DMS153 treated with DMSO at 0.1 percent for 48 hours (cell line): ENCODE measurements around the gene MTUS2.
"Not testable (repeated sequence)": the region's sequence is repeated elsewhere in the genome, so short reads cannot be mapped to it uniquely, and the experiment has no call there.

Source experiments
- DNase-seq: peaks from one replicate; lab custom pipeline; 2025; ENCODE audit not compliant: unreplicated experiment; lab: John Stamatoyannopoulos, UW

MTUS2 gene

DNA sequence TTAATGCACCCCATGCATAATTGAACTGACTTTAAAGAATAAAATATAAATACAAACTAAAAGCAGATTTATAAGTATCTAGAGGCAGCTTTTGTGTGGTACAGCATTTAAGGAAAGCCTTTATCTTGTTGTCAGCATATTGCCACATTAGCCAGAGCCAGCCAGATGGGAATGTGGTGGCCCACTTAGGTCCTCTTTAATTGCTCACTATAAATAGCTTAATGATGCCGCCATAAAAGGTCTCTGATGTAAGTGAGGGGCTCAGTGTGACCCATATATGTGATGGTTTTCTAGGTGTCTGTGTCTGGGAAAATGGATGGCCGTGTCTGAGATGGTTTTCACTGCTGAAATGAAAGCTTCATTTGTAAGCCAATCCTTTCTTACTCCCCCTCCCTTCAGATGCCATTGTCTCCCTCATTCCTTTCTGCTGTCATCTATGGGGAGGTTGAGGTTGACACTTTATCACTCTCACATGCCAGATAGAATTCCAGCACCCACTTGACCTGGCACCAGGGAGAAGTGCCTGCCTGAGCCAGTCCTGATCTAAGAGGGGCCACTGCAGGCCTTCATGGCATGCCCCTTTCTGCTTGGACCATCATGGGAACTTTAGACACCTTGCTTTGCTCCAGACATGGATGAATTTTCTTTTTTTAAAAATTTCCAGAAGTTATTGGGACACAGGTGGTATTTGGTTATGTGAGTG, 135.3 kb downstream of the MTUS2 start:
- no peak for DNase-seq

DNA sequence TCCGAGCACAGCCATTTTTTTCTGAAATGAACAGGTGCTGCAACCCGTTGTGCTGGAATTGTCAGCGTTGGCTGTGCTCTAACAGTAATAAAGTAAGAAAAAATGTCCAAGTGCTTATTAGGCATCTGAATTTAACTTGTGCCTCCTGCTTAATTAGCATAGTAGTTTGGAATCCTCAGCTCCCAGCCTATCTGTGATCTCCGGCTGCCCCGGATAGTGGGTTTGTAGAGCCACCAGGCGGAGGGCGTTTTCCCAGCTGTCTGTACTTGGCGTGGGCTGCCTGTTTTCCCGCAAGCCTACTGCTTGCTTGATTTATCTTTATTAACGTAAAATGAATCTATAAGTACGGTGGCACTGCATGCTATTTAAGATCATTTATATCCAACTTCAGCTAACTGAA, 137.9 kb downstream of the MTUS2 start:
- DNase-seq = no peak

DNA sequence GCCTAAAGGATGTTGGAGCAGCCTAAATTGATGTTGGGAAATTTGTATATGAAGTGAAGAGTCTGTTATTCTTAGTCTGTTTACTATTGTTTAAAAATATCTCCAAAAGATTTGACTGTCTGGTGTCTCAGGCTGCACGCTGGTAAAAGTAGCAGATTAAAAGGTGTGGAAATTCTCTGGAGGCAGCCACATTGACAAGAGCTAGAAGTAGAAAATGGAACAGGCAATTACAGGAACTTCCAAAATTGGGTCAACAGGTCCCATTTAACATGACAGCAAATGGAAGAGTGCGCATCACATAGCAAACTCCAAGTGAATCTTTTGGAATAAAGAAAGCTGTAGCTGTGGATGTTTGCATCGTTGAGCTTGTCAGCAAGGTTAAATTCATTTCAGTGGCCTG, 138.3 kb downstream of the MTUS2 start:
- DNase-seq = no peak

DNA sequence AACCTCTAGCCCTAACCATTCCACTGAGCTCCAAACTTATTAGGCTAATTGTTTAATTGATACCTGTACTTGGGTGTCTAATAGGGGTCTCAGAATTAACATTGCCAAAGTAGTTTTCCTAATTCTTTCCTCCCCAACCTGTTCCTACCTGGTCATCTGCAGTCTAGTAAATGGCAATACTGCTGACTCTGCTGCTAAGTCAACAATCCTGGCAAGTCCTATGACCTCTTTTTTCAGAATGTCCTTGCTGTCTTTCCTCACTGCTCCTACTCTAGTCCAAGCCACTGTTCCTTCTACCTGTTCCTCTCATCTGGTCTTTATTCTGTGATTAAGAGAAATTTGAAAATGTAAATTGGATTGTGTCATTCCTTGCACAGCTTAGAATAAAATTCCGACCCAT, 143.9 kb downstream of the MTUS2 start:
- DNase-seq = no peak

DNA sequence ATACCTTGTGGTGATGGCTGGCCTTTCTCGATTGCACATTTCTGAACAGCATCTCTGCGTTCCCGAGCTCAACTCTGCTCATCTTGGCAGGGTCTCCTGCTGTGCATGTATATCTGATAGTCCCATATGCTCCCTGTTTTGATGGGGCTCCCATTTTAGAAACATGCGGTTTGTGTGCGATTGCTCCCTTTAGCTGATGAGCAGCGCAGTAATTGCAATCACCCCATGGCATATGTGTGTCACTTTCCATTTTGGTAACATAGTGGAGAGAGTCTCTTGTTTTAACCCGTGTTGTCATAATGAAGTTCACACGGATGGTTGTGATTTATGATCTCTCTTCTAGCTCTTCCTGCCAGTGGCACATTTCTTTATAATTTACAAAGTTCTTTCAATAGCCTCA, 144.7 kb downstream of the MTUS2 start:
- no peak for DNase-seq

DNA sequence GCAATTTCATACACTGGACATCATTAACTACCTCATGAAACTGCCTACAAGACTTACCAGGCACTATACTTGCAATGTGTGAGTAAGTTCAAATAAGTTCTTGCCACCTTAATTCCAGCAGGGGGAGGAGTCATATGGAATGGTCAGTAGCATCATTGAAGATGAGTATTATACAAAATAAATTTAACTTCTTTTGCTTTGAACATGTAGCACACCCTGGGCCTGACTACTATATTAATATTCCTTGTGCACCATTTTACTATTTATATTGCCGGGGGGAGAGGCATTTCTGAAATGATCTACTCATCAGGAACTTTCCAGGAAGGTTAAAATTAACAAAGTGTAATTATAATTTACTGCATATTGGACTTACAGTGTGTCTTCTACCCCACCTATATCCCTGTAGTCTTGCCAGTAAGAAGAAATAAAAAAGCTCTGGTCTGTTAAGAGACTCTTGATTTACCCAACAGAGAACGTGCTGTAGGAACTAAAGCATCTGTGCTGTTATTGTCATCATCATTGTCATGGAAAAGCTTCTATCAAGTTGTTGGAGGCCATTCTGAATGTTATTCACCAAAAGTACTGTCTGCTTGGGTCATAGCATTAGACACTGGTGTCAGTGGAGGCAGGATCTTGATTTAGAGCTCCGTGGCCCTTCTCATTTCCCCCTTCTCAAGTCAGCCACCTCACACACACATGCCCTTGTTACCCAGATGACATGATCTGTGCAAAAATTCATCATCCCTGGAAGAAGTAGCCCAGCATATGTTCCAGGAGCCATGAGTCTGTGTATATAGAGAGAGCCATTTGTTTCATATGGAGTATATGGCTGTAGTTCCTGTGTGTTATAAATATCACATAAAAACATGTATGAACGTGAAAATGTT, 147.1 kb downstream of the MTUS2 start:
- DNase-seq = no peak

DNA sequence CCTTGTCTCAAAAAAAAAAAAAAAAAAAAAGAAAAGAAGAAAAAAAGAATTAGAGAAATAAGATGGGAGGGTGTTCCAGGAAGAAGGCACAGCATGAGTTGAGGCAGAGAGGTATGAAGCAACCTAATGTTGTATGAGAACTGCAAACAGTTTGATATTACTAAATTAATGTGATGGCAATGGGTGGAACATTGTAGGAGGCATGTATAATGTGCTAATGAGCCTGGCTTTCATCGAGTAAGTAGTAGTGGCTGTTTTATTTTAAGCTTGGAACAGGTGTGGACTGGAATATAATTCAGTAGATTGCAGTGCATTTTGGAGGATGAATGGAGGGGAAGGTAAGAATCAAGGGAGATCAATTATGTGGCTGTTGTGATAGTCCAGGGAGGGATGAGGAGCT, 156.1 kb downstream of the MTUS2 start:
- no peak for DNase-seq

DNA sequence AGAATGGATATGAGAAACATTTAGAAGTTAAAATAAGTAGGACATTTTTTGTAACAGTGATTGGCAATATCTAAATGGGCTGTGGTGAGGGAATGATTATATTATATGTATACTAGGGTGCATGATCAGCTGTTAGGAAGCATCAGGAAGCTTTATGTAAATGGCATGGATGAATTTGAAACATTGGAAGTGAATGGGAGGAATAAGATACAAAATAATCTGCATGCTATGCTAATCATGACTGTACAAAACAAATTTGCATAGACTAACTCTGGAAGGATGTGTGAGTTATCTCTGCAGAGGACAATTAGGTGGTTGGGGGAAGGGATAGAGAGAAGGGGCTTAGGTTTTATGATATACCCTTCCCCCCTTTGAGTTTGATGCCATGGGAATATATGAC, 156.5 kb downstream of the MTUS2 start:
- no peak for DNase-seq

DNA sequence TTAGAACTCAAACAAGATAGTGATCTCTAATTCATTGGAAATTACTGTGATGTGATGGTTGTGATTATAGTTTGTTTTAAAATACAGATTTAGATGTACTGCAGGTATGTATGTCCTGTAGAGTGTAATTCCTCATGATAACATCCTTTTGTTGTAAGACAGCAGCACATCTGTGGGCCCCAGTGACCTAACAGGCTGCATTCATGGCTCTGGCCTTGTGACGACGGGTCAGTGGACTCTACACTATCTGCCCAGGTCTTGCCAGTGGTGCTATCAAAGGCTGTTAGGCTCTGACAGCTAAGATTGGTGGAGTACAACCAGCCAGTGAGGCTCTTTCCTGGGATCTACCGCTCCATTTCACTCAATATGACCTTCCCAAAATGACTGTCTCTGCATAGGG, 158.4 kb downstream of the MTUS2 start:
- DNase-seq = no peak

DNA sequence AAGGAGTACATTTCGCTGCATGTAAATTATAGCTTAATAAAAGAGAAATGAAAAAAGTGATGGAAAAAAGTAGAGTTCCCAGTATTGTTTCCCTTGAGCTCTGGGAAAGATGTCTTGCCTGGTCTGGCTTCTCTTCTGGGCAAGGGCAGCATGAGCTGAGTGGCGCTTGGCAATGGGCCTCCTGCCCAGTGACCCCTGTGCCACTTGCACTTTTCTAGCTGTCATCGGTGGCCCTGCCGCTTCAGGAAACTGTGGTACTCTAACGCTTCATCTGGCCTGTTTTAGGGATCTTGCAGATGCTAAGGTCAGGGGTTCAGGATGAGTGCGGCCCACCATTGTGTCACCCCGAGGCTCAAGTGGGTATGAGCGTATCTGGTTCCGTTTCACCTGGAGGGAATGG, 161.4 kb downstream of the MTUS2 start:
- no peak for DNase-seq

DNA sequence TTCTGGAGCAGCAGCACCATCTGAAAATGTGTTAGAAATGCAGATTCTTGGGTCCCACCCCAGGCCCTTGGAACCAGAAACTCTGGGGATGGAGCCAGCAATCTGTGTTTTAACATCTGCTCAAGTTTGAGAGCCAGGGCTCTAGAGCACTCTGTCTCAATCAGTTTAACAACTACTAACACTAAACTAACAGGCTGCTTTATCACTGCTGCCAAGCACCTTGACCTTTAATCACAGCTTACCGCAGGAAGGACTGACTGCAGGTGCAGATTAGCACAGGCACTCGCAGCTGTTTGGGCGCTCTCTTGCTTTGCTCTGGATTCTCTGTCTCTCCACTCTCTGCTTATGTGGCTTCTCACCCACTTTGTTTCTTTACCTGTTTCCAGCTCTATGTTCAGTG, 163.5 kb downstream of the MTUS2 start:
- no peak for DNase-seq

DNA sequence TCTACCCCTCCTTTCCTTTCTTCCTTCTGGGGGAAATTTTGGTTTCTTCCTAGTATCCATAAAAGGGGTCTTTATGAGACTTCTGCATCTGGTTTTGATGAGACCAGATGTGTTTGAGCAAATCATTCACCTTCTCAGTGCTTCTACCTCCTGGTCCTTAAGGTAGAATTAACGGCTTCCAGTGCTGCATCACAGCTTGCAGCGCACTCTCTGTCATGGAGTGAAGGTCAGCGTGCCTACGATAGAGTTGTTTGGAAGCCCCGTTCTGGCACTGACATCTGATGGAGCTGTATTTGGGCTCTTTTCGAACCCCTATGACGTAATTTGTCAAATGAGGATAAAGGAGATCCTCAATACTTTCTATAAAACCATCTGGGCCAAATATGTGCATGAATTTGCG, 164.2 kb downstream of the MTUS2 start:
- DNase-seq = no peak

DNA sequence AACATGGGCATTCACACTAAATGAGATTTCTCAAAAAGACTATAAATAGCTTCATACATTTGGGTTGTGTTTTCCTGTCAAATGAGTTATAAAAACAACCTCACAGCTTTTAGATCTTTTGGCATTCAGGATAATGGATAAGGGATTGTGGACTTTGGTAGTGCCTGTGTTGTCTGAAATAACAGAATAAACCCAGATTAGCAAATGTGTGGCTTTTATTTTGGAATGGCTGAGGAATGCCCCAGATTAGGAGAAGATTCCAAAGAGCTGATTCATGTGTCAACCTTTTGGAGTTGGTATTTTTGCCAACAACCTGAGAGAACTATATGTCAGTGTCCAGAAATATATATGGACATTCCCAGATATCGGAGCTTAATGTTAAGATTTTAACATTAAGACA, 164.7 kb downstream of the MTUS2 start:
- no peak for DNase-seq

DNA sequence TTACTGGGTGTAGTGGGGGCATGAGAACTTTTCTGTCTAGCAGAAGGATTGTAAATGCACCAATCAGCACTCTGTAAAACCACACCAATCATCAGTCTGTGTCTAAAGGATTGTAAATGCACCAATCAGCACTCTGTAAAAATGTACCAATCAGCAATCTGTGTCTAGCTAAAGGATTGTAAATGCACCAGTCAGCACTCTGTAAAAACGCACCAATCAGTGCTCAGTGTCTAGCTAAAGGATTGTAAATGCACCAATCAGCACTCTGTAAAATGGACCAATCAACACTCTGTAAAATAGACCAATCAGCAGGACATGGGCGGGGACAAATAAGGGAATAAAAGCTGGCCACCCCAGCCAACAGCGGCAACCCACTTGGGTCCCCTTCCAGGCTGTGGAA, 170.2 kb downstream of the MTUS2 start:
- DNase-seq = not testable (repeated sequence)

DNA sequence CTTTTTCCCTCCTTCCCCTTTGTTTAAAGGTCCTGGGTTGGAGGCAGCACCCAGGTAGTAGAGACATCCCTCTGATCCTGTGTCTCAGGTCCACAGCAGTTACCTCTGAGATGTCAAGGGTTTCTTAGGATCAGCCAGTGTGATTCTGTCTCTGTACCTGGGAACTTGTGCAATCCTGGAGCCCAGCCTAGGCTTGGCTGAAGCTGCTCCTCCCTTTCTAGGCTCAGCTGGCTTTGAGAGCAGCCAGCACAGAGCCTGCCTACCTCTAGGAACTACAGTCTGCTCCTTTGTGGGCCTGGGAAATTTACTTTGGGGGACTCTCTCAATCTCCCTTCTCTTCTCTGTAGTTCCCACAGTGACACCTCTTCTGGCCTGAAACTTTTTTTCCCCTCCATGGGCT, 171.6 kb downstream of the MTUS2 start:
- DNase-seq = no peak

DNA sequence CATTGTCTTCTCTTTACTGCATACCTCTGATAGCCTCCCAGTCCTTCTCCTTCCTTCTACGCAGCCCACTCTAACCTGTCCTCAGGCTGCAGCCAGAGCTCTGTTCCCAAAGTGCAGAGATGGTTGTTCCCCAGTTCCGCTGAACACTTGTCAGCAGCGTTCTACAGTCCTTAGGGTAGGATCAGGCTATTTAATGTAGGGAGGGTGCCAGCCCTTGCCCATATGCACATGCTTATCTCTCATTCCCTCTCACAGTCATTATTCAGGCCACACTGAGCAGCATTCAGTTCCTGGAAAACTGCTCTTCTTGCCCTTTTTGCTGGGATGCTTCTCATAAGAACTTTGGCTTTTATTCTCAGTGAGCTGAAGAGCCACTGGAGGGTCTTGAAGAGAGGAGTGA, 180.7 kb downstream of the MTUS2 start:
- no peak for DNase-seq

DNA sequence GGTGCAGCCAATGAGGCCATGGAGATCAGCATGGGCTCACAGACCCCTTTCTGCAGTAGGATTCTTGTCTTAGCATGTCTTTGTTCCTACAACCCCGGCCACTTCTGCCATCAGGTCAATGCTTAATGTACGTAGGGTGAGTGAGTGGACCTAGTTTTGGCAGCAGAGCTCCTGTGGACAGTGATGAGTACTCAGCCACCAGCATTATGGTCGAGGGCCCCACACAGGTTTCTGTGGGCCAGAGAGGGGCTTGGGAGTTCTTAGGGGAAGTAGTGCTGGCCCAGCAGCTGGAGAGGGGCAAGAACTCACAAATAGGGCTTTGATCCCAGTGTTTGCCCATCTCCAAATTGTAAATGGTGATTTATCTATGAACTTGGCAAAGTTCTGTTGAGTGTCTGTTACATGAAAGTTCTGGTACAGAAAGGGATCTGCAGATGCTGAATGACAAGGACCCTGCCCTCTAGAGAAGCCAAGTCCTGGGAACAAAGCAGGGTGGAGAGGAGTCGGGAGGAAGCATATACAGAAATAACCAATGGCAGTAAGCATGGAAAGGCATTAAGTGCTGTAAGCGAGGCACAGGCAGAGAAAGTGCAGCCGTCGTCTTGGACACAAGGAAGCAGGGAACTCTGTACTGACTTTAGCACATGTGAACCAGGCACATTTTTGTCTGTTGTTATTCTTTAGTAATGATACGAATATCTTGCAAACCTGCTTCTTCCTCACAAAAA, 185.1 kb downstream of the MTUS2 start:
- DNase-seq = no peak

DNA sequence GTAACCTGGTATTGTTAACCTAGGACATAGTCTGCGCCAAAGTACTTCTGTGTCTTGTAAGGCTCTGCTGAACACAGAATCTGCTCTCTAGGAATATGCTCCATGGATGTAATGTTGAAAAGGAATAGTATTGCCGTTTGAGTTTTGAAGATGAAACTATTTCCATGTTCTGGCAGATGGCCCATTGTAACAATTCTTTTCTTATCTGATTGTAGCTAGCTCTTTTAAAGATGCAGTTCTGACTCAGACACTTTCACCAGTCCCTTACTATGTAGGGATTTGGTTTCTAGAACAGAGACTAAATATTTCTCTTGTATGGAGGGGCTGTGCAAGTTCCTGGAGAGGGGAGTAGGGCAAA, 185.6 kb downstream of the MTUS2 start:
- DNase-seq = no peak

DNA sequence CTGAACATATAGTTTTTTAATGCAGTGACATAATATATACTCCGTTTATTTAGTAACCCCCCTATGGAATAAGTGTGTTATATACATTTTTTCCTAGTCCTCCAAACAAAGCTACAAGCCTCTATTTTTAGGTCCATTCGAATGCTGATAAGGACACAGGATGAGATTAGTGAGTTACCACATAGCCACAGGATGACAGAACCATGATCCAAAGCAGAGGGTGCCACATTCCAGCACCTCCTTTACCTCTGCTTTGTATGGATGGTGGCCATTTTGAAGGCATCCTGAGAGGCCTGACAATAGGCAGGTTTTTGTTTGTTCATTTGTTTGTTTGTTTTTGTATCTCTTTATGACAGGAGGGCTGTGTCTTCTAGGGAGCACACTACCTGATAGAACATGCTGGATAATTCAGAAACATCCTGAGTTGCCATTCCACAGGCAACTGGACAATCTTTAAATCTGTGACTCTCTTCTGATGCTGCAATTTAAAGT, 186.3 kb downstream of the MTUS2 start:
- DNase-seq = no peak

DNA sequence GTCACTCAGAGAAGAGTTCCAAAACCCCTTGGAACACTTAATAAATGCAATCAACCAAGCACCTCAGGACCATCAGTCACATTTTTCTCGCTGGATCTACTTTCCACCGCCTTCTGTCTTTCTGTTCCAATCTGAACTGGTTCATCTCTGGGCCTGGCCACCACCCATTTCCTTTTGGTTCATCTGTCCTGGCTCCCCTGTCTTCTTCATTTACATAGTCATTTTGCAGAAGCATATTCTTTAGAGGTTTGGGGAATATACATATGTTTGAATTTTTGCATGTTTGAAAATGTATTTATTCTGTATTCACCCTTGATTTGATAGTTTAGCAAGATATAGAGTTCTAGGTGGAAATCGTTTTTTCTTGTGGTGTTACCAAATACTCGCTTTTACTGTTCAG, 188.2 kb downstream of the MTUS2 start:
- DNase-seq = no peak

DNA sequence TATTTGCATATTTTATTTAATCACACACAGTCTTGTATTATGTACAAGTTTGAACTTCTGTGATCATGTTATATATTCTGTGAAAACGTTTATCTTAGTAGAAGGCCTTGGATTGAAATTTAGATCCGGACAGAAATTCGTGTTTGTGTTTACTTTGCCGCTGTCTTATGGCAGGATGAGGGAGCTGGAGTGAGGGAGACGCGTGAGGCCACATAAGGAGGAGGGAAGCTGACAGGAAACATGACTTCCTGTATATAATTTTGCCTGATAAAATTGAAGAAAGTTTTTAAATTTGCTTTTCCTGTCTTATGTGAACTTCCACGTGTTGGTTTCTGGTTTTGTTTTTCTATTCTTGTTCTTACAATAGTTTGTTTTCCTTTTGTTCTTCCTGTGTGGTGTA, 200.2 kb downstream of the MTUS2 start:
- no peak for DNase-seq

DNA sequence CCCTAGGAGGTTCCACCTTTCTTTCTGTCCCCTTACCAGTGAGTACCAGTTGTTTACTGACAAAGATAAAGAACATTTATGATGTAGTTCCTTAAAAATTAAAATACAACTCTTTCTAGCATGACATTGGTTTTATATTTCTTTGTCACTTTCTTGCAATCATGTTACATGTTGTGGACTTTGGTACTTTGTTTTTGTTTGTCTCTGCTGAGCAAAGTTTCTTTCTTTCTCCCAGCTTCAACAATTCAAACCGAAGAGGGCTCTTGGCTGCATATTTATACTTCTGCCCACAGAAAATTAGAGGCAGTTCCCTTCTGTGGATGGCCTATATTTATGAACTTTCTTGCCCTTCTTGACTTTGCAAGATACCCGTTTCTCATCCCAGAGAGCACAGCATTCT, 201.2 kb downstream of the MTUS2 start:
- DNase-seq = no peak
